ENCODE results near the gene SBNO1.
A peak's percentile ranks its signal among the peaks of the same experiment; 100 is the strongest.
"Not testable (repeated sequence)": the region's sequence is repeated elsewhere in the genome, so short reads cannot be mapped to it uniquely, and the experiment has no call there.

SBNO1 gene

GRCh38 chr12:123364532-123365024 lies at the start of gene SBNO1:
Gene SBNO1 (minus strand): TSS chr12:123364847. CDS start chr12:123350441, 14,406 bp downstream.
- peak; percentile 96 for DNase-seq

GRCh38 chr12:123410041-123410412 lies 45.4 kb upstream of the SBNO1 start:
- DNase-seq: no peak

- DNase-seq: not testable (repeated sequence)
Measured at GRCh38 chr12:123409284-123410040, 44.8 kb upstream of the SBNO1 start.

- not testable (repeated sequence) for DNase-seq
Measured at GRCh38 chr12:123408619-123409018, 44.0 kb upstream of the SBNO1 start.

GRCh38 chr12:123407934-123408333 lies 43.3 kb upstream of the SBNO1 start:
- DNase-seq: not testable (repeated sequence)

GRCh38 chr12:123407269-123407668 lies 42.6 kb upstream of the SBNO1 start:
- DNase-seq: not testable (repeated sequence)

GRCh38 chr12:123404581-123404980 lies 39.9 kb upstream of the SBNO1 start:
- no peak for DNase-seq

GRCh38 chr12:123401753-123402683 lies 37.4 kb upstream of the SBNO1 start:
- no peak for DNase-seq

GRCh38 chr12:123399255-123399617 lies 34.6 kb upstream of the SBNO1 start:
- no peak for DNase-seq

GRCh38 chr12:123398550-123399254 lies 34.1 kb upstream of the SBNO1 start:
- DNase-seq: peak; percentile 51

- no peak for DNase-seq
Measured at GRCh38 chr12:123398177-123398549, 33.5 kb upstream of the SBNO1 start.

- DNase-seq: no peak
Measured at GRCh38 chr12:123397400-123397799, 32.8 kb upstream of the SBNO1 start.

GRCh38 chr12:123396954-123397353 lies 32.3 kb upstream of the SBNO1 start:
- DNase-seq: no peak

GRCh38 chr12:123396543-123396942 lies 31.9 kb upstream of the SBNO1 start:
- no peak for DNase-seq

GRCh38 chr12:123395236-123395635 lies 30.6 kb upstream of the SBNO1 start:
- no peak for DNase-seq

- no peak for DNase-seq
Measured at GRCh38 chr12:123393747-123394146, 29.1 kb upstream of the SBNO1 start.

- DNase-seq: no peak
Measured at GRCh38 chr12:123391546-123392343, 27.1 kb upstream of the SBNO1 start.

- no peak for DNase-seq
Measured at GRCh38 chr12:123390498-123391426, 26.1 kb upstream of the SBNO1 start.

GRCh38 chr12:123389560-123390351 lies 25.1 kb upstream of the SBNO1 start:
- peak; percentile 43 for DNase-seq

- DNase-seq: peak; percentile 36
Measured at GRCh38 chr12:123388951-123389559, 24.4 kb upstream of the SBNO1 start.

Measured in right hindlimb (tissue), 1 donor.